GM21528 (cell line): ENCODE results near the gene MPV17.
"Not testable (repeated sequence)": the region's sequence is repeated elsewhere in the genome, so short reads cannot be mapped to it uniquely, and the experiment has no call there.

Source experiments
- ATAC-seq: cut with Tn5 transposase; IDR thresholded peaks from one replicate; pipeline ENCODE4 v1.9.1; 2021; ENCODE audit warnings: mild to moderate bottlenecking, moderate library complexity; ENCODE audit not compliant: unreplicated experiment, low FRiP score

MPV17 gene

DNA sequence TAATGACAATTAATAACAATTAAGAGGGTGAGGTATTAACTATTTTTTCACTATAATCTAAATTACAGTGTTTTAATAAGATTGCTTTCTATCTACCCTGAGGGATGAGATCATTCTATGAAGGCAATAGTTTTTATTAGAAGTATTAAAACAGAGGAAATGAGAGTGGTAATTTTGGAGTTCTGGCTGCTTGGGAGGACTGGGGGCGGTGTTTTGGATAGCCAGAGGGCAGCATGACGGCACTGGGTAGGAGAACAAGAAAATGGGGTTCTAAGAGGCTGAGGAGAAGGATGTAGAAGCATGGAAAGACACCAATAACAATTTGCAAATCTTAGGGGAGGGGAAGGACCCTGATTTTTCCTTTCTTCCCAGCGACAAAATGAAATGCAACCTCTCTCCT is 52.8 kb downstream of the MPV17 start:
- ATAC-seq: no peak

DNA sequence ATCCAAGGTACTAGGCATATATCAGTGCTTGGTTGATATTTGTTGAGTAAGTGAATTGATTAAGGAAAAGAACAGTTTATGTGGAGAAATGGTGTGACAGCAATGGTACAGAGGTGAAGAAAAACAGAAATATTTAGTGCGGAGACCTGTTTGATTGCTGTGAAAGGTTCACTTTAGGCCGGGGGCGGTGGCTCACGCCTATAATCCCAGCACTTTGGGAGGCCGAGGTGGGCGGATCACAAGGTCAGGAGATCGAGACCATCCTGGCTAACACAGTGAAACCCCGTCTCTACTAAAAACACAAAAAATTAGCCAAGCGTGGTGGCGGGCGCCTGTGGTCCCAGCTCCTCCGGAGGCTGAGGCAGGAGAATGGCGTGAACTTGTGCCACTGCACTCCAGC is 54.6 kb downstream of the MPV17 start:
- not testable (repeated sequence) for ATAC-seq

DNA sequence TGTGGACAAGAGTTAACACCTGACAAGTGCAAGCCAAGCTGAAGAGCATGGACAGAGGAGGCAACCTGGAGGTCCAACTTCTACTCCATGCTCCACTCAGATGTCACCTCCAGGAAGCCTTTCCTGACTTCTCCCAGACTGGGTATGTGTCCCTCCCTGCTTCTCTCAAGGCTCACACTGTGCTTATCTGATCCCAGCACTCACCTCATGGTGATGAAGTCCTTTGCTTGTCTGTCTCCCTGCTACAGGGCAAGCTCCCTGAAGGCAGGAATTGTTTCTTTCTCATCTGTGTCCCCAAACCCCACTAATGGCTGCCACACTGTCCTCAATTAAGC is 57.4 kb downstream of the MPV17 start:
- ATAC-seq: no peak

GRCh38 chr2:27264753-27265535 is 58.0 kb downstream of the MPV17 start:
- no peak for ATAC-seq

GRCh38 chr2:27264253-27264752 is 58.6 kb downstream of the MPV17 start:
- ATAC-seq: no peak

DNA sequence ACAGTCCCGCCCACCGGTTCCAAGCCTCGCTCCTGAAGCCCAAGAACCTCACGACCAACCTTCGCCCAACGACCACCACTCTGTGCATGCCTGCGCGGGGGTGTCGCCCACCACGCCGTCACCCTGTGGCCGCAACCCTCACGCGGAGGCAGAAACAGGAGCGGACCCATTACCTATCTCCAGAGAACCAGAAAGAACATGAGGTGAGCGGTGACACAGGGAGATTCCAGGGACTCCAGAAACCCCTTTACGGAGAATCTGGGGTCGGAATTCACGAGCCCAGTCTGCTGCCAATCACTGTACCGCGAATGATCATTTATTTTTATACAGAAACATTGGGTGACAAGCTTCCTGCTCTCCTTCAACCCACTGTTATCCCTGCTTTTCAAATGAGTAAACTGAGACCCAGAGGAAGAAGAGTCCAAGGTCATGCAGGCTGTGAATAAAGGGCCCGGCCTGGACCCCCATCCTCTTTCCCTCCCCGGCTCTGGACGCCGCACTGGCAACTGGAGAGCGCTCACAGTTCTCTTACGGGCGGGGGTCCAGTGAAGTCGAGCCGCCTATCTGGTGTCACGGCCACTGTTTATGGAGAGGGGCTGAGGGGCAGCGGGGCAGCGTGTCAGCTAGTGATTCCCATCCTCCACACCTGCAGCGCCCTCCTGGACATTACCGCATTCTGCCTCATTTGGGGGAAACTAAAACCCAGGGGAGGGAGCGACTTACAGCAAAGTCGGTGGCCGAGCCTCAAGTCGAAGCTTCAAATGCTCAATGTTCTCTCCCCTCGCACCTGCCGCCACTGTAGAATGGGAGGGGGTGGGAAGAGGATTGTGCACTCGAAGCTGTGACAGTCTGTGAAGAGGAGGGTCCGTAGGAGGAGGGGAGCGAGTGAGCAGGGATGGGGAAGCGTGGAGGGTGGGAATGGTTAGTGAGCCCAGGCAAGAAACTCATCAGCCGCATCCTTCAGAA is 59.3 kb downstream of the MPV17 start:
- no peak for ATAC-seq

GRCh38 chr2:27262379-27263286 is 60.3 kb downstream of the MPV17 start, which contains the start of gene SLC30A3:
SLC30A3 (minus strand) TSS chr2:27263047; CDS start chr2:27262906, 141 bp downstream.
- no peak for ATAC-seq

DNA sequence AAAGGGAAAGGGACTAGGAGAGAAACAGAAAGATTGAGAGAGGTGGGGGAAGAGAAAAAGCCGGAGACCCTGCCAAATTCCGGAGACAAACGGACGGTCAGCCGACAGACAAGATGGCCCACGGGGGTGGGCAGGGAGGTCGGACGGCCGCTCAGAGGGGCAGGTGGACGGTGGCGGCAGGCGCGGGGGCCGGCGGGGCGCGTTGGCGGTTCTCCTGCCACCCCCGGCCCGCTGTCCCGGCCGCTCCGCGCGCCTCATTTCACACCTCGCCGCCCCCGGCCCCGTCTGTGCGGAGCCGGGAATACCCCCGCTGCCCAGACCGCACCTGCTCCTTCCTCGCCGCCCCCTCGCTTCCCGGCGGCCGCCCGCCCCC is 61.0 kb downstream of the MPV17 start:
- ATAC-seq: no peak

GRCh38 chr2:27261241-27261925 is 61.5 kb downstream of the MPV17 start:
- ATAC-seq: no peak
